ENCODE measurements around the gene ZNF529. TPM values are rescaled to one million over a fixed set of nuclear protein-coding genes. Genes with fewer than 3 reads are reported as not detected.
A peak's percentile ranks its signal among the peaks of the same experiment; 100 is the strongest.

The ZNF529 gene
- total and polyA plus RNA-seq, 7 donors: 0.60 to 25.2 (median 14.2) TPM

DNA sequence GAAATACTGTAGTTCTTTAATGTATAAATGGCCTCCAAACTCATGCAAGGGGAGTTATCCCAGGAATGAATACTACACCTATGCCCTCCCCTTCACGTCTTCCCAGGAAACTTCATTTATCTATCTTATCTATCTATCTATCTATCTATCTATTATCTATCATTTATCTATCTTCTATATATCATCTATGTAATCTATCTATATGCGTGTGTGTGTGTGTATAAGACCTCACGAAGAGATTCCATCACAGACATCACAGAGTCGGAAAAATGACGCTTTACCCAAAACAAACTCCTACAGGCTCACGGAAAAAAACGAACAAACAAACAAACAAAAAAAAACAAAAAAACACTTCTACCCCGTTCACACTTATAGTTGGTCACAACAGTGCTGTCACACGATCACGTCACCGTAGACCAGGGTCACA, 486 bp downstream of the ZNF529 start:
- DNase-seq: no peak
- no peak for TF ChIP-seq CTCF (IDR thresholded peaks at IDR 0.05)
- TF ChIP-seq POLR2A (IDR thresholded peaks at IDR 0.05): no peak
- TF ChIP-seq EP300 (IDR thresholded peaks at IDR 0.05): no peak
- no peak for TF ChIP-seq POLR2AphosphoS5 (IDR thresholded peaks at IDR 0.05)
- Histone ChIP-seq H3K36me3 (peaks cover 7 to 55% (median 25%) of the 10 kb centered on the region in 4 donors), H3K27me3 (no peaks in the 10 kb centered on the region), H3K4me1 (peaks cover 0 to 24% (median 18%) of the 10 kb centered on the region in 4 donors), H3K4me3 (peak overlapping the region; percentile 62 to 93 (median 86)), H3K9me3 (peaks cover 0 to 20% (median 2%) of the 10 kb centered on the region in 4 donors), H3K27ac (peak overlapping the region; percentile 79 to 89 (median 84))
- WGBS, 2 donors: 2 to 3% methylated on average over 11 of the region's 11 CpGs
- intact Hi-C loops (cut with DNase I): loop anchor here (5.0 to 10.0 kb wide), 3 partner anchors 45 to 92 kb away; partner anchors contain the start of genes ZNF260, ZNF461 and ZNF566

GRCh38 chr19:36564391-36564790, 8.7 kb downstream of the ZNF529 start:
- TF ChIP-seq EP300 (IDR thresholded peaks at IDR 0.05) (no peak), POLR2A (IDR thresholded peaks at IDR 0.05) (no peak), CTCF (IDR thresholded peaks at IDR 0.05) (no peak), POLR2AphosphoS5 (IDR thresholded peaks at IDR 0.05) (no peak)
- intact Hi-C loops (cut with DNase I): loop anchor here (10.0 kb wide), 1 partner anchor 50 kb away; no protein-coding TSS in a partner anchor
- Histone ChIP-seq H3K27ac (no peak overlapping the region), H3K4me1 (no peaks in the 10 kb centered on the region), H3K9me3 (peaks cover 23 to 65% (median 49%) of the 10 kb centered on the region in 4 donors), H3K36me3 (peaks cover 7 to 70% (median 37%) of the 10 kb centered on the region in 4 donors), H3K27me3 (no peaks in the 10 kb centered on the region), H3K4me3 (no peak overlapping the region)
- WGBS, 2 donors: 92 to 96% methylated on average over 1 of the region's 1 CpG
- no peak for DNase-seq

- DNase-seq: no peak
- intact Hi-C loops (cut with DNase I): no loop called here
- Histone ChIP-seq H3K27ac (no peak overlapping the region), H3K4me3 (no peak overlapping the region), H3K27me3 (no peaks in the 10 kb centered on the region), H3K9me3 (peaks cover 43 to 97% (median 75%) of the 10 kb centered on the region in 4 donors), H3K36me3 (peaks cover 46 to 97% (median 71%) of the 10 kb centered on the region in 4 donors), H3K4me1 (no peaks in the 10 kb centered on the region)
- TF ChIP-seq EP300 (IDR thresholded peaks at IDR 0.05): no peak
- no peak for TF ChIP-seq CTCF (IDR thresholded peaks at IDR 0.05)
- no peak for TF ChIP-seq POLR2A (IDR thresholded peaks at IDR 0.05)
- no peak for TF ChIP-seq POLR2AphosphoS5 (IDR thresholded peaks at IDR 0.05)
- WGBS, 2 donors: 98% methylated on average over 5 of the region's 5 CpGs
Measured at GRCh38 chr19:36547001-36547732, 25.9 kb downstream of the ZNF529 start.

DNA sequence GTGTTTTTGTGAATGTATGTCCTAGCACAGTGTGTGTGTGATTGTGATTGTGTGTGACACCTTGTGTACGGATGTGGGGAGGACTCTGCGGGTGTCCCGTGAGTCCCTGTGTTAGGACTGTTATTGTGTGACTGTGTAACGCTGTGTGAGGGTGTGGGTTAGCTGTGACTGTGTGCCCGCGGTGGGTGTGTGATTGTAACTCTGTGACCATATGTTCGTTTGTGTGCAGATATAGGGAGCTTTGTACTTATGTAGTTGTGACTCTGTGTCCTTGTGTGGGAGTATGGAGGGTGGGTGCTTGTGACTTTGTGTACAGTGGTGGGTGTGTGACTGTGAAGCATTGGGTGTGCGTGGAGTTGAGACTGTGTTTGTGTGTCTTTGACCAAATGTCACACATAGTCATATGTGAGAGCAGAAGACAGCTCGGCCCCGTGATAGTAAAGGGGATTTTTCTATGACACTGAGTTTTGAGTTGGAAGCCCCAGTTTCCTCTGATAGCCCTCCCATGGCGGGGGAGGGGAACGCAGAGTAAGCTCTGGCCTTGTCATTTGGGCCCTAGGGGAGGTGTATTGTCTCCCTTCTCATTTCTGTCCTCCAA, 44.1 kb downstream of the ZNF529 start:
- H3K27ac ChIP-seq: peak overlapping the region; percentile 91 to 92 (median 91)
- peaks cover 5 to 12% (median 8%) of the 10 kb centered on the region in 4 donors for H3K36me3 ChIP-seq

More for the DNA sequence above, 44.1 kb downstream of the ZNF529 start:
- intact Hi-C loops (cut with DNase I): loop anchor here (1.0 to 5.0 kb wide), 5 partner anchors 40 to 158 kb away; partner anchors contain the start of genes ZFP14, ZNF461, ZNF529 and ZNF566
- TF ChIP-seq CTCF (IDR thresholded peaks at IDR 0.05): no peak
- TF ChIP-seq POLR2A (IDR thresholded peaks at IDR 0.05): no peak
- Histone ChIP-seq H3K9me3 (peaks cover 0 to 14% (median 5%) of the 10 kb centered on the region in 4 donors), H3K4me3 (peak overlapping the region; percentile 59 to 80 (median 70)), H3K27me3 (no peaks in the 10 kb centered on the region), H3K4me1 (peaks cover 0 to 21% (median 18%) of the 10 kb centered on the region in 4 donors)
- WGBS, 2 donors: 11 to 15% methylated on average over 12 of the region's 12 CpGs
- DNase-seq: no peak

Data from sigmoid colon (tissue), 7 donors.